DOHH2 (cell line): Measurements from ENCODE around the gene LINC00305.

Experiments
- H3F3A ChIP-seq: fragments of 200-600 bp; sonication (generic), shearing (Covaris generic); 2 replicates; pipeline ENCODE4 v1.6.0; 2016; ENCODE audit warnings: antibody characterized with exemption, mild to moderate bottlenecking; ENCODE audit not compliant: control insufficient read depth, insufficient read depth
- H3K27ac ChIP-seq: fragments of 200-600 bp; sonication (generic); 2 replicates; pipeline ENCODE4 v1.5.1; 2014; ENCODE audit warnings: low read depth, mild to moderate bottlenecking, low read length, moderate library complexity
- H3K27me3 ChIP-seq: fragments of 200-600 bp; sonication (generic); 2 replicates; pipeline ENCODE4 v1.6.1; 2014; ENCODE audit warnings: mild to moderate bottlenecking, low read length, mixed read lengths; ENCODE audit not compliant: control insufficient read depth
- H3K36me3 ChIP-seq: fragments of 200-600 bp; sonication (generic); 2 replicates; pipeline ENCODE4 v1.6.1; 2014; ENCODE audit warnings: mild to moderate bottlenecking, low read length, moderate library complexity, mixed read lengths; ENCODE audit not compliant: control insufficient read depth
- H3K4me1 ChIP-seq: fragments of 200-600 bp; sonication (generic); 2 replicates; pipeline ENCODE4 v1.6.1; 2014; ENCODE audit warnings: mild to moderate bottlenecking, low read length, mixed read lengths; ENCODE audit not compliant: control insufficient read depth
- H3K4me2 ChIP-seq: fragments of 200-600 bp; sonication (generic); 2 replicates; pipeline ENCODE4 v1.6.0; 2014; ENCODE audit warnings: mild to moderate bottlenecking, low read length, moderate library complexity
- H3K4me3 ChIP-seq: fragments of 200-600 bp; sonication (generic); 2 replicates; pipeline ENCODE4 v1.5.1; 2014; ENCODE audit warnings: mild to moderate bottlenecking, low read length, mixed read lengths
- H3K79me2 ChIP-seq: fragments of 200-600 bp; sonication (generic); 2 replicates; pipeline ENCODE4 v1.6.1; 2014; ENCODE audit warnings: mild to moderate bottlenecking, low read length, mixed read lengths; ENCODE audit not compliant: control insufficient read depth
- H3K9me2 ChIP-seq: fragments of 200-600 bp; sonication (generic); replicated peaks from 2 replicates; pipeline ENCODE4 v1.6.1; 2014; ENCODE audit warnings: mild to moderate bottlenecking, low read length, mixed read lengths; ENCODE audit not compliant: control insufficient read depth
- H3K9me3 ChIP-seq: fragments of 200-600 bp; sonication (generic); 2 replicates; pipeline ENCODE4 v1.6.1; 2014; ENCODE audit warnings: antibody characterized with exemption, low read length, mixed read lengths; ENCODE audit not compliant: control insufficient read depth, insufficient read depth
- H4K20me1 ChIP-seq: fragments of 200-600 bp; sonication (generic); 2 replicates; pipeline ENCODE4 v1.6.0; 2014; ENCODE audit warnings: low read depth, mild to moderate bottlenecking, antibody characterized with exemption, low read length, moderate library complexity; ENCODE audit not compliant: control insufficient read depth, insufficient read depth
- EZH2phosphoT487 ChIP-seq: fragments of 200-600 bp; sonication (generic); IDR thresholded peaks from 2 replicates; pipeline ENCODE4 v1.6.1; 2017; ENCODE audit warnings: borderline replicate concordance, mild to moderate bottlenecking, antibody characterized with exemption, low read length, moderate library complexity, mixed read lengths
- TF ChIP-seq, protein P1 (sequence below): fragments of 200-600 bp; sonication (generic); IDR thresholded peaks from one replicate; pipeline ENCODE4 v1.5.1; 2014; ENCODE audit warnings: antibody characterized with exemption, mild to moderate bottlenecking, low read depth, low read length; ENCODE audit not compliant: poor library complexity, severe bottlenecking

LINC00305 gene

DNA sequence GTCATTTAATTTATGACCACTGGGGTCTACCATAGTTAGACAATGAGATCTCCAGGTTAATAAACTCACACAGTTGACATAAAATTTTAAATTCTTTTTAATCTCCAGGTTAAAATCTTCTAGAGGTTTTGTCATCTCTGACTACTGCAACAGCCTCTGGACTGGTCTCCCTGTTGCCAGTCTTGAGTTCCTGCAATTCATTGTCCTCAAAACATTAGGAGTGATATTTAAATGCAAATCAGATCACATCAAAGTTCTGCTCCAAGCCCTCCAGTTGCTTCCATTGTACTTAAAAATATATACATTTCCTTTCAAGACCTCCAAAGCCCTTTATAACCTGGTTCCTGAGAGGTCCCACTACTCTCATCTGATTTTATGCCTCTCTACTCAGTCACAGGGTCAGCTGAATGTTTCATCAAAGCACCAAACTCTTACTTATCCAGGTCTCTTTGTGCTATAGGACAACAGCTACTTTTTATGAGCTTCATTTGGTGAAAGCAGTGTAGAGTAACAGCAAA is 18.6 kb upstream of the LINC00305 start:
- H3K4me3 ChIP-seq, result no peak overlapping the region
- no peaks in the 10 kb centered on the region for H3K9me3 ChIP-seq
- H3K9me2 ChIP-seq, result no peaks in the 10 kb centered on the region
- no peaks in the 10 kb centered on the region for H3K4me1 ChIP-seq
- H3K4me2 ChIP-seq, result no peak overlapping the region
- no peaks in the 10 kb centered on the region for H4K20me1 ChIP-seq
- H3K36me3 ChIP-seq, result no peaks in the 10 kb centered on the region
- no peaks in the 10 kb centered on the region for H3K27me3 ChIP-seq
- no peak overlapping the region for H3K27ac ChIP-seq
- TF ChIP-seq, protein P1, sequence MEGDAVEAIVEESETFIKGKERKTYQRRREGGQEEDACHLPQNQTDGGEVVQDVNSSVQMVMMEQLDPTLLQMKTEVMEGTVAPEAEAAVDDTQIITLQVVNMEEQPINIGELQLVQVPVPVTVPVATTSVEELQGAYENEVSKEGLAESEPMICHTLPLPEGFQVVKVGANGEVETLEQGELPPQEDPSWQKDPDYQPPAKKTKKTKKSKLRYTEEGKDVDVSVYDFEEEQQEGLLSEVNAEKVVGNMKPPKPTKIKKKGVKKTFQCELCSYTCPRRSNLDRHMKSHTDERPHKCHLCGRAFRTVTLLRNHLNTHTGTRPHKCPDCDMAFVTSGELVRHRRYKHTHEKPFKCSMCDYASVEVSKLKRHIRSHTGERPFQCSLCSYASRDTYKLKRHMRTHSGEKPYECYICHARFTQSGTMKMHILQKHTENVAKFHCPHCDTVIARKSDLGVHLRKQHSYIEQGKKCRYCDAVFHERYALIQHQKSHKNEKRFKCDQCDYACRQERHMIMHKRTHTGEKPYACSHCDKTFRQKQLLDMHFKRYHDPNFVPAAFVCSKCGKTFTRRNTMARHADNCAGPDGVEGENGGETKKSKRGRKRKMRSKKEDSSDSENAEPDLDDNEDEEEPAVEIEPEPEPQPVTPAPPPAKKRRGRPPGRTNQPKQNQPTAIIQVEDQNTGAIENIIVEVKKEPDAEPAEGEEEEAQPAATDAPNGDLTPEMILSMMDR, result no peak
- no peak for TF ChIP-seq EZH2phosphoT487
- H3F3A ChIP-seq, result no peaks in the 10 kb centered on the region
- no peaks in the 10 kb centered on the region for H3K79me2 ChIP-seq

DNA sequence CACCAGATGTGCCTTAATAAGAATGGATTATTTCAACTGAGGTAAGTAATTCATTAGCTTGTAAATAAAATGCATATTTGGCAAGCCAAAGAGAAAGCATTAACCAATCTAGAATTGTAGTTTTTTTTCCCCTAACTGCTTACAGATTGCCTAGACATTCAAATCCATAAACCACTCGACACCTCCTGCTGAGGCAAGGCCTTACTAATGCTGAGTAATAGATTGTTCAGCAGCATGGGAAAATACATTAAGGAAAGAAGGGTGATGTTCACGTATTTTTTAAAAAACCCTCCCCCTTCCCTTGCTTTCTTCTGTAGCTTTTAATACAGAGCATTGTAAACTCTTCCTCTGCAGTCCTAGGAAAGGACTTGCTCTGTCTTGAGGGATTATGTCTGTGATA is 17.0 kb upstream of the LINC00305 start:
- Histone ChIP-seq H4K20me1 (no peaks in the 10 kb centered on the region), H3K27ac (no peak overlapping the region), H3K4me1 (no peaks in the 10 kb centered on the region), H3K4me2 (no peak overlapping the region), H3K27me3 (no peaks in the 10 kb centered on the region), H3K9me2 (no peaks in the 10 kb centered on the region), H3K4me3 (no peak overlapping the region), H3K36me3 (no peaks in the 10 kb centered on the region), H3K79me2 (no peaks in the 10 kb centered on the region), H3F3A (no peaks in the 10 kb centered on the region), H3K9me3 (no peaks in the 10 kb centered on the region)
- TF ChIP-seq EZH2phosphoT487, result no peak
- TF ChIP-seq, protein P1, result no peak

GRCh38 chr18:64164883-64165282 is 16.0 kb upstream of the LINC00305 start:
- no peak overlapping the region for H3K4me3 ChIP-seq
- H3K27me3 ChIP-seq, result no peaks in the 10 kb centered on the region
- no peaks in the 10 kb centered on the region for H3K9me3 ChIP-seq
- no peaks in the 10 kb centered on the region for H3K79me2 ChIP-seq
- no peaks in the 10 kb centered on the region for H3K4me1 ChIP-seq
- no peaks in the 10 kb centered on the region for H3K36me3 ChIP-seq
- no peak overlapping the region for H3K27ac ChIP-seq
- no peak overlapping the region for H3K4me2 ChIP-seq
- no peaks in the 10 kb centered on the region for H3F3A ChIP-seq
- no peaks in the 10 kb centered on the region for H3K9me2 ChIP-seq
- H4K20me1 ChIP-seq, result no peaks in the 10 kb centered on the region
- TF ChIP-seq EZH2phosphoT487, result no peak
- TF ChIP-seq, protein P1, result no peak
